SK-MEL-5 (cell line): ENCODE data around the gene IL2RA. TPM values are rescaled to one million over a fixed set of nuclear protein-coding genes. Genes with fewer than 3 reads are reported as not detected.

Experiments
- DNase-seq: peaks from one replicate; pipeline ENCODE4 v3.0.0-alpha.2; 2016; ENCODE audit warnings: low read depth, low spot score
- in situ Hi-C: cut with HindIII; loops from 2 replicates; pipeline ENCODE4 v1.10.0; 2016; ENCODE audit warnings: low sequenced_read_pairs, high pct_unique_total_duplicates, low pct_unique_long_range_greater_than_20kb
- total RNA-seq: library from RNA; depleted of rRNA; stranded (reverse); fragments of >200 nt; shearing (Covaris generic); gene quantifications from 2 replicates; pipeline ENCODE4 v1.2.3, GENCODE V29; 2014

Gene IL2RA
- total RNA-seq, 1 experiment from 2014 or later, result not detected

- peak; percentile 87 for DNase-seq
- in situ Hi-C loops, result loop anchor here (25.0 kb wide), 1 partner anchor 127 kb away; no protein-coding TSS in a partner anchor
These were observed 26.7 kb upstream of the IL2RA start, which contains the start of gene RBM17 for GRCh38 chr10:6088721-6089333. RBM17 (plus strand) TSS chr10:6089034; CDS start chr10:6097066, 8,032 bp downstream.

- DNase-seq, result peak; percentile 92
- in situ Hi-C loops, result loop anchor here (25.0 kb wide), 1 partner anchor 124 kb away; no protein-coding TSS in a partner anchor
These were observed 24.4 kb upstream of the IL2RA start for GRCh38 chr10:6086375-6087233.

- DNase-seq, result no peak
- in situ Hi-C loops, result loop anchor here (25.0 kb wide), 1 partner anchor 121 kb away; no protein-coding TSS in a partner anchor
These were observed 21.6 kb upstream of the IL2RA start for GRCh38 chr10:6083523-6084475.

GRCh38 chr10:6082496-6083395 is 20.6 kb upstream of the IL2RA start:
- no peak for DNase-seq
- in situ Hi-C loops, result loop anchor here (25.0 kb wide), 1 partner anchor 120 kb away; no protein-coding TSS in a partner anchor

- in situ Hi-C loops, result loop anchor here (25.0 kb wide), 1 partner anchor 118 kb away; no protein-coding TSS in a partner anchor
- no peak for DNase-seq
These were observed 18.3 kb upstream of the IL2RA start for GRCh38 chr10:6080417-6080973.

GRCh38 chr10:6079044-6079443 is 16.9 kb upstream of the IL2RA start:
- in situ Hi-C loops, result loop anchor here (25.0 kb wide), 1 partner anchor 117 kb away; no protein-coding TSS in a partner anchor
- DNase-seq, result no peak

- DNase-seq, result no peak
- in situ Hi-C loops, result loop anchor here (25.0 kb wide), 1 partner anchor 115 kb away; no protein-coding TSS in a partner anchor
These were observed 15.0 kb upstream of the IL2RA start for GRCh38 chr10:6077071-6077675.

- DNase-seq, result no peak
- in situ Hi-C loops, result loop anchor here (25.0 kb wide), 1 partner anchor 112 kb away; no protein-coding TSS in a partner anchor
These were observed 12.5 kb upstream of the IL2RA start for GRCh38 chr10:6074489-6075301.

- in situ Hi-C loops, result no loop called here
- DNase-seq, result no peak
These were observed 10.2 kb upstream of the IL2RA start for GRCh38 chr10:6072215-6072934.

GRCh38 chr10:6071181-6072175 is 9.3 kb upstream of the IL2RA start:
- DNase-seq, result no peak
- in situ Hi-C loops, result no loop called here

GRCh38 chr10:6070660-6071059 is 8.5 kb upstream of the IL2RA start:
- in situ Hi-C loops, result no loop called here
- DNase-seq, result no peak

GRCh38 chr10:6069081-6069931 is 7.1 kb upstream of the IL2RA start:
- in situ Hi-C loops, result no loop called here
- no peak for DNase-seq

- in situ Hi-C loops, result no loop called here
- no peak for DNase-seq
These were observed 6.3 kb upstream of the IL2RA start for GRCh38 chr10:6068422-6068821.
